HEK293 (cell line): ENCODE data around the gene PEX14.

Experiments used
- CTCF ChIA-PET: fragments of 350-600 bp; formaldehyde crosslinking; extraction: SDS; loops from one replicate; lab custom pipeline; 2021; ENCODE audit warnings: antibody characterized with exemption; lab: Yijun Ruan, JAX
- POLR2A ChIA-PET: fragments of 300-600 bp; formaldehyde crosslinking; extraction: SDS; loops from one replicate; lab custom pipeline; 2020; ENCODE audit warnings: antibody characterized with exemption, inconsistent platforms; lab: Yijun Ruan, JAX
- H3K27ac ChIP-seq: fragments of 200-500 bp; sonication (Bioruptor generic); 2 replicates; pipeline ENCODE4 v1.5.1; 2014; ENCODE audit warnings: low read depth, low read length, control low read depth, inconsistent platforms; ENCODE audit errors: extremely low read depth
- H3K36me3 ChIP-seq, 2 experiments: fragments of 200-500 bp in 1 of 2; sonication (Bioruptor generic) in 1 of 2; 1 replicate in 1 of 2; 2 replicates in 1 of 2; pipeline ENCODE4 v1.5.1; 2014 to 2017; ENCODE audit warnings: inconsistent platforms in 2 of 2, low read length in 2 of 2; ENCODE audit not compliant: control insufficient read depth in 2 of 2, insufficient read depth in 1 of 2
- H3K4me1 ChIP-seq: fragments of 200-500 bp; sonication (Bioruptor generic); 2 replicates; pipeline ENCODE4 v1.5.1; 2014; ENCODE audit warnings: mild to moderate bottlenecking, low read length, inconsistent platforms; ENCODE audit not compliant: control insufficient read depth, insufficient read depth
- H3K4me3 ChIP-seq: 2 replicates; pipeline ENCODE4 v1.5.1; 2011; ENCODE audit warnings: low read depth, mild to moderate bottlenecking, control low read depth, low read length, moderate library complexity
- H3K9me3 ChIP-seq: fragments of 200-500 bp; sonication (Bioruptor generic); 2 replicates; pipeline ENCODE4 v1.5.1; 2014; ENCODE audit warnings: low read depth, low read length, inconsistent platforms; ENCODE audit not compliant: control insufficient read depth, insufficient read depth
- GLI4 ChIP-seq: fragments of 450-650 bp; formaldehyde crosslinking; IDR thresholded peaks from 2 replicates; pipeline ENCODE4 v1.5.1; 2016; ENCODE audit warnings: missing biosample characterization, missing genetic modification characterization
- INSM2 ChIP-seq: fragments of 450-650 bp; formaldehyde crosslinking; IDR thresholded peaks from 2 replicates; pipeline ENCODE4 v1.5.1; 2016; ENCODE audit warnings: missing biosample characterization, missing genetic modification characterization
- KLF10 ChIP-seq: fragments of 450-650 bp; IDR thresholded peaks from 2 replicates; pipeline ENCODE4 v1.5.1; 2018; ENCODE audit warnings: missing biosample characterization, mild to moderate bottlenecking, missing genetic modification characterization
- PRDM6 ChIP-seq: fragments of 450-650 bp; formaldehyde crosslinking; IDR thresholded peaks from 2 replicates; pipeline ENCODE4 v1.5.1; 2017; ENCODE audit warnings: missing biosample characterization, missing genetic modification characterization
- ZNF146 ChIP-seq: fragments of 450-650 bp; formaldehyde crosslinking; IDR thresholded peaks from 2 replicates; pipeline ENCODE4 v1.5.1; 2016; ENCODE audit warnings: missing biosample characterization, missing genetic modification characterization
- ZNF2 ChIP-seq: fragments of 450-650 bp; formaldehyde crosslinking; IDR thresholded peaks from 2 replicates; pipeline ENCODE4 v1.5.1; 2016; ENCODE audit warnings: missing biosample characterization, missing genetic modification characterization
- ZNF202 ChIP-seq: fragments of 450-650 bp; formaldehyde crosslinking; IDR thresholded peaks from 2 replicates; pipeline ENCODE4 v1.5.1; 2016; ENCODE audit warnings: missing biosample characterization, missing genetic modification characterization, borderline replicate concordance
- ZNF221 ChIP-seq: fragments of 450-650 bp; formaldehyde crosslinking; IDR thresholded peaks from 2 replicates; pipeline ENCODE4 v1.5.1; 2017; ENCODE audit warnings: missing biosample characterization, missing genetic modification characterization, borderline replicate concordance
- ZNF239 ChIP-seq: fragments of 450-650 bp; formaldehyde crosslinking; IDR thresholded peaks from 2 replicates; pipeline ENCODE4 v1.5.1; 2016; ENCODE audit warnings: missing biosample characterization, missing genetic modification characterization
- ZNF362 ChIP-seq: fragments of 450-650 bp; formaldehyde crosslinking; IDR thresholded peaks from 2 replicates; pipeline ENCODE4 v1.5.1; 2016; ENCODE audit warnings: missing biosample characterization, missing genetic modification characterization
- ZNF426 ChIP-seq: fragments of 450-650 bp; formaldehyde crosslinking; IDR thresholded peaks from 2 replicates; pipeline ENCODE4 v1.5.1; 2017; ENCODE audit warnings: missing biosample characterization, missing genetic modification characterization, mild to moderate bottlenecking, inconsistent platforms, moderate library complexity
- ZNF510 ChIP-seq: fragments of 450-650 bp; formaldehyde crosslinking; IDR thresholded peaks from 2 replicates; pipeline ENCODE4 v1.5.1; 2018; ENCODE audit warnings: mild to moderate bottlenecking, missing genetic modification characterization, missing biosample characterization; ENCODE audit not compliant: insufficient replicate concordance
- ZNF544 ChIP-seq: fragments of 450-650 bp; formaldehyde crosslinking; IDR thresholded peaks from 2 replicates; pipeline ENCODE4 v1.5.0; 2017; ENCODE audit warnings: missing biosample characterization, missing genetic modification characterization
- ZNF561 ChIP-seq: fragments of 450-650 bp; IDR thresholded peaks from 2 replicates; pipeline ENCODE4 v1.5.1; 2018; ENCODE audit warnings: missing biosample characterization, missing genetic modification characterization, borderline replicate concordance
- ZNF596 ChIP-seq: fragments of 450-650 bp; IDR thresholded peaks from 2 replicates; pipeline ENCODE4 v1.5.0; 2018; ENCODE audit warnings: missing biosample characterization, mild to moderate bottlenecking, missing genetic modification characterization, moderate library complexity
- ZNF626 ChIP-seq: fragments of 450-650 bp; sonication (Bioruptor Pico); formaldehyde crosslinking; IDR thresholded peaks from 2 replicates; pipeline ENCODE4 v1.5.1; 2018; ENCODE audit warnings: missing biosample characterization, missing genetic modification characterization, inconsistent platforms
- ZNF660 ChIP-seq: fragments of 450-650 bp; IDR thresholded peaks from 2 replicates; pipeline ENCODE4 v1.5.1; 2018; ENCODE audit warnings: missing biosample characterization, mild to moderate bottlenecking, missing genetic modification characterization
- ZNF785 ChIP-seq: fragments of 450-650 bp; formaldehyde crosslinking; IDR thresholded peaks from 2 replicates; pipeline ENCODE4 v1.5.1; 2016; ENCODE audit warnings: missing biosample characterization, missing genetic modification characterization
- ZNF830 ChIP-seq: fragments of 450-650 bp; IDR thresholded peaks from 2 replicates; pipeline ENCODE4 v1.5.0; 2018; ENCODE audit warnings: missing biosample characterization, missing genetic modification characterization, low read depth, mild to moderate bottlenecking, moderate library complexity
- TF ChIP-seq, protein P1 (sequence below): fragments of 450-650 bp; formaldehyde crosslinking; IDR thresholded peaks from 2 replicates; pipeline ENCODE4 v1.5.1; 2017; ENCODE audit warnings: missing biosample characterization, missing genetic modification characterization
- TF ChIP-seq, protein P2 (sequence below): fragments of 450-650 bp; formaldehyde crosslinking; IDR thresholded peaks from 2 replicates; pipeline ENCODE4 v1.5.1; 2016; ENCODE audit warnings: missing biosample characterization, missing genetic modification characterization
- TF ChIP-seq, protein P3 (sequence below): fragments of 450-650 bp; formaldehyde crosslinking; conservative IDR thresholded peaks from 2 replicates; pipeline ENCODE4 v1.5.1; 2016; ENCODE audit warnings: low read depth, missing biosample characterization, missing genetic modification characterization

Gene PEX14

DNA sequence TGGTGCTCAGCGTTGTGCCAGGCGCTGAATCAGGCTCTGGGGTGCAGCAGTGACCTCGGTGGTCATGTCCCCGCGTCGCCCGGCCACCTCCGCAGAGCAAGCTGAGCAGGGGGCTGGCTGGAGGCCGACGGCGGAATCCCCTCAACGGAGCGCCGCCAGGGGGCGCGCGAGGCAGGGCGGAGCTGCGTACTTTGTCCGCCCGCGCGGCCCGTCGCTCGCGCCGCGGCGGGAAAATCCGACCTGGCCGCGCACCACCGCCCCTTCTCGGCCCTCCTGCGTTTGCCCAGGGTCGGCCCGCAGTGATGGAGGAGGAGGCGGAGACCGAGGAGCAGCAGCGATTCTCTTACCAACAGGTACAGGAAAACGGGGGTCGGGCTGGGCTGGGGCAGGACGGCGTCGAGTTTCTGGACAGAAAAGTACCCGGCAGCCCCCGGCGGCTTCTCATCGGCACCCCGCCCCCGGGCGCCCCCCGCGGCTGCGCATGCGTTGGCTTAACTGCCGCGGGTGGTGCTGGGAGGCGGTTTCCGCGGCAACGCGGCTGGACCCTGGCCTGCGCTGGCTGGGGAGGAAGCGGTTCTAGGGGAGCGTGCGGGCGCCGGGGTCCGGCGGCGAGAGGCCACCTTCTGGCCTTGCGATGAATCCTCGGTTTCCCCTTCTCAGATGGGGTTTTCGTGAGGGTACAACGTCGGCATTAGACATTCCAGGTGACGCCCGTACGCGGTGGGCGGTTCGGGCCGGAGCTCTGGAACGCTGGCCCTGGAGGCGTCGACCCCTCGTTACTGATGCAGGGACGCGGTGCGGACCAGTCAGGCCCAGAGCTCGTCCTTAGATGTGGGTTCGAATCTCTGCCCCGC, 44.3 kb upstream of the PEX14 start, which contains the start of gene CENPS:
Gene CENPS (plus strand): TSS at position 218 of the 854 bp plus-strand sequence. CDS start 85 bp downstream, at position 303.
- Histone ChIP-seq H3K4me1 (no peaks in the 10 kb centered on the region), H3K4me3 (peak within 1 kb of the TSS; percentile 86), H3K36me3 (peaks cover 0 to 27% of the 10 kb centered on the region in 2 experiments; a peak in 1 of 3 replicates), H3K27ac (peak within 1 kb of the TSS; percentile 85), H3K9me3 (no peaks in the 10 kb centered on the region)
- POLR2A ChIA-PET: interaction anchor here (0.5 to 2.8 kb wide), 7 partner anchors 11 to 1981 kb away, joined by 3 to 10 read pairs (median 5); partner anchors contain the start of gene PGD
- CTCF ChIA-PET: interaction anchor here (0.6 to 9.3 kb wide), 25 partner anchors 12 to 1792 kb away, joined by 3 to 148 read pairs (median 3); partner anchors contain the start of gene PGD
- TF ChIP-seq ZNF596 (tag by site-specific recombination) (peak; percentile 46; the same call in 1 of the 2 replicates), ZNF2 (peak; percentile 85), ZNF785 (tag by site-specific recombination) (no peak; the same call in 1 of the 2 replicates), ZNF830 (tag by site-specific recombination) (no peak), ZNF239 (no peak), ZNF362 (tag by site-specific recombination) (no peak), PRDM6 (no peak), KLF10 (tag by site-specific recombination) (peak; percentile 84), ZNF202 (tag by site-specific recombination) (no peak), ZNF660 (tag by site-specific recombination) (peak; percentile 93), ZNF626 (tag by site-specific recombination) (no peak), INSM2 (peak; percentile 82), GLI4 (tag by site-specific recombination) (no peak), ZNF510 (no peak), ZNF221 (tag by site-specific recombination) (no peak), ZNF561 (tag by site-specific recombination) (peak; percentile 94), ZNF544 (tag by site-specific recombination) (no peak), ZNF426 (no peak), ZNF146 (tag by site-specific recombination) (peak; percentile 54)
- TF ChIP-seq, protein P1, sequence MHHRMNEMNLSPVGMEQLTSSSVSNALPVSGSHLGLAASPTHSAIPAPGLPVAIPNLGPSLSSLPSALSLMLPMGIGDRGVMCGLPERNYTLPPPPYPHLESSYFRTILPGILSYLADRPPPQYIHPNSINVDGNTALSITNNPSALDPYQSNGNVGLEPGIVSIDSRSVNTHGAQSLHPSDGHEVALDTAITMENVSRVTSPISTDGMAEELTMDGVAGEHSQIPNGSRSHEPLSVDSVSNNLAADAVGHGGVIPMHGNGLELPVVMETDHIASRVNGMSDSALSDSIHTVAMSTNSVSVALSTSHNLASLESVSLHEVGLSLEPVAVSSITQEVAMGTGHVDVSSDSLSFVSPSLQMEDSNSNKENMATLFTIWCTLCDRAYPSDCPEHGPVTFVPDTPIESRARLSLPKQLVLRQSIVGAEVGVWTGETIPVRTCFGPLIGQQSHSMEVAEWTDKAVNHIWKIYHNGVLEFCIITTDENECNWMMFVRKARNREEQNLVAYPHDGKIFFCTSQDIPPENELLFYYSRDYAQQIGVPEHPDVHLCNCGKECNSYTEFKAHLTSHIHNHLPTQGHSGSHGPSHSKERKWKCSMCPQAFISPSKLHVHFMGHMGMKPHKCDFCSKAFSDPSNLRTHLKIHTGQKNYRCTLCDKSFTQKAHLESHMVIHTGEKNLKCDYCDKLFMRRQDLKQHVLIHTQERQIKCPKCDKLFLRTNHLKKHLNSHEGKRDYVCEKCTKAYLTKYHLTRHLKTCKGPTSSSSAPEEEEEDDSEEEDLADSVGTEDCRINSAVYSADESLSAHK (tag by site-specific recombination): no peak; the same call in 1 of the 2 replicates
- TF ChIP-seq, protein P2, sequence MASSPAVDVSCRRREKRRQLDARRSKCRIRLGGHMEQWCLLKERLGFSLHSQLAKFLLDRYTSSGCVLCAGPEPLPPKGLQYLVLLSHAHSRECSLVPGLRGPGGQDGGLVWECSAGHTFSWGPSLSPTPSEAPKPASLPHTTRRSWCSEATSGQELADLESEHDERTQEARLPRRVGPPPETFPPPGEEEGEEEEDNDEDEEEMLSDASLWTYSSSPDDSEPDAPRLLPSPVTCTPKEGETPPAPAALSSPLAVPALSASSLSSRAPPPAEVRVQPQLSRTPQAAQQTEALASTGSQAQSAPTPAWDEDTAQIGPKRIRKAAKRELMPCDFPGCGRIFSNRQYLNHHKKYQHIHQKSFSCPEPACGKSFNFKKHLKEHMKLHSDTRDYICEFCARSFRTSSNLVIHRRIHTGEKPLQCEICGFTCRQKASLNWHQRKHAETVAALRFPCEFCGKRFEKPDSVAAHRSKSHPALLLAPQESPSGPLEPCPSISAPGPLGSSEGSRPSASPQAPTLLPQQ (tag by site-specific recombination): peak; percentile 91
- TF ChIP-seq, protein P3, sequence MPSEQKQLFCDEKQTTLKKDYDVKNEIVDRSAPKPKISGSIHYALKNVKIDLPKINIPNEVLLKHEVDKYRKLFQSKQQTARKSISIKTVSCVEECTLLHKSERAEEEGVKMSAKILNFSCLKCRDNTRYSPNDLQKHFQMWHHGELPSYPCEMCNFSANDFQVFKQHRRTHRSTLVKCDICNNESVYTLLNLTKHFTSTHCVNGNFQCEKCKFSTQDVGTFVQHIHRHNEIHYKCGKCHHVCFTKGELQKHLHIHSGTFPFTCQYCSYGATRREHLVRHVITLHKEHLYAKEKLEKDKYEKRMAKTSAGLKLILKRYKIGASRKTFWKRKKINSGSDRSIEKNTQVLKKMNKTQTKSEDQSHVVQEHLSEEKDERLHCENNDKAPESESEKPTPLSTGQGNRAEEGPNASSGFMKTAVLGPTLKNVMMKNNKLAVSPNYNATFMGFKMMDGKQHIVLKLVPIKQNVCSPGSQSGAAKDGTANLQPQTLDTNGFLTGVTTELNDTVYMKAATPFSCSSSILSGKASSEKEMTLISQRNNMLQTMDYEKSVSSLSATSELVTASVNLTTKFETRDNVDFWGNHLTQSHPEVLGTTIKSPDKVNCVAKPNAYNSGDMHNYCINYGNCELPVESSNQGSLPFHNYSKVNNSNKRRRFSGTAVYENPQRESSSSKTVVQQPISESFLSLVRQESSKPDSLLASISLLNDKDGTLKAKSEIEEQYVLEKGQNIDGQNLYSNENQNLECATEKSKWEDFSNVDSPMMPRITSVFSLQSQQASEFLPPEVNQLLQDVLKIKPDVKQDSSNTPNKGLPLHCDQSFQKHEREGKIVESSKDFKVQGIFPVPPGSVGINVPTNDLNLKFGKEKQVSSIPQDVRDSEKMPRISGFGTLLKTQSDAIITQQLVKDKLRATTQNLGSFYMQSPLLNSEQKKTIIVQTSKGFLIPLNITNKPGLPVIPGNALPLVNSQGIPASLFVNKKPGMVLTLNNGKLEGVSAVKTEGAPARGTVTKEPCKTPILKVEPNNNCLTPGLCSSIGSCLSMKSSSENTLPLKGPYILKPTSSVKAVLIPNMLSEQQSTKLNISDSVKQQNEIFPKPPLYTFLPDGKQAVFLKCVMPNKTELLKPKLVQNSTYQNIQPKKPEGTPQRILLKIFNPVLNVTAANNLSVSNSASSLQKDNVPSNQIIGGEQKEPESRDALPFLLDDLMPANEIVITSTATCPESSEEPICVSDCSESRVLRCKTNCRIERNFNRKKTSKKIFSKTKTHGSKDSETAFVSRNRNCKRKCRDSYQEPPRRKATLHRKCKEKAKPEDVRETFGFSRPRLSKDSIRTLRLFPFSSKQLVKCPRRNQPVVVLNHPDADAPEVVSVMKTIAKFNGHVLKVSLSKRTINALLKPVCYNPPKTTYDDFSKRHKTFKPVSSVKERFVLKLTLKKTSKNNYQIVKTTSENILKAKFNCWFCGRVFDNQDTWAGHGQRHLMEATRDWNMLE (tag by site-specific recombination): no peak
